Measurements from ENCODE around the gene PDCD6IP. TPM values are rescaled to one million over a fixed set of nuclear protein-coding genes. Genes with fewer than 3 reads are reported as not detected.

Gene PDCD6IP
- total and polyA plus RNA-seq, 5 donors: 31.5 to 141 (median 128) TPM

DNA sequence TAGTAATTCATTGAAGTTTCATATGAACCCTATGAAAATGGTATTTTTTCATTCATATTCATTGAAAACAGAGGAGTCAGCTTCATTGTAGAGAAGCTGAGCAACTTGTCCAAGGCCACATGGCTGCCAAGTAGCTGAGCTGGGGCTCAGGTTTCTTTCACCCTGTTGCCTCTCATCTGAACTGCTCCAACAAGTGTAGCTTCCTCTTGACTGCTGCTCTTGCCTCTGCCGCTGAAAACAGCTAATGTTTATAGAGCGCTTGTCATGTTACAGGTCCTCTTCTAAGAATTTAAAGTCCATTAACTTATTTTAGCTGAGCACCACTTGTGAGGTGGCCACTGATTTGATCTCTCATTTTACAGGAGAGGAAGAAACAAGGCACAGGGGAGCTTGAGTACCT is 81.1 kb downstream of the PDCD6IP start:
- ATAC-seq (no peak), DNase-seq (no peak)
- Histone ChIP-seq H3K27me3 (ENCODE audit: control insufficient read depth, insufficient read depth) (no peaks in the 10 kb centered on the region), H3K4me1 (ENCODE audit: control insufficient read depth, insufficient read depth, low read length) (no peaks in the 10 kb centered on the region), H3K27ac (ENCODE audit: low read length) (no peak overlapping the region), H3K9me3 (ENCODE audit: control insufficient read depth, low read length) (no peaks in the 10 kb centered on the region), H3K4me3 (ENCODE audit: low read length) (no peak overlapping the region)
- WGBS: 85% methylated on average over 2 of the region's 2 CpGs
- intact Hi-C loops (cut with DNase I): no loop called here

DNA sequence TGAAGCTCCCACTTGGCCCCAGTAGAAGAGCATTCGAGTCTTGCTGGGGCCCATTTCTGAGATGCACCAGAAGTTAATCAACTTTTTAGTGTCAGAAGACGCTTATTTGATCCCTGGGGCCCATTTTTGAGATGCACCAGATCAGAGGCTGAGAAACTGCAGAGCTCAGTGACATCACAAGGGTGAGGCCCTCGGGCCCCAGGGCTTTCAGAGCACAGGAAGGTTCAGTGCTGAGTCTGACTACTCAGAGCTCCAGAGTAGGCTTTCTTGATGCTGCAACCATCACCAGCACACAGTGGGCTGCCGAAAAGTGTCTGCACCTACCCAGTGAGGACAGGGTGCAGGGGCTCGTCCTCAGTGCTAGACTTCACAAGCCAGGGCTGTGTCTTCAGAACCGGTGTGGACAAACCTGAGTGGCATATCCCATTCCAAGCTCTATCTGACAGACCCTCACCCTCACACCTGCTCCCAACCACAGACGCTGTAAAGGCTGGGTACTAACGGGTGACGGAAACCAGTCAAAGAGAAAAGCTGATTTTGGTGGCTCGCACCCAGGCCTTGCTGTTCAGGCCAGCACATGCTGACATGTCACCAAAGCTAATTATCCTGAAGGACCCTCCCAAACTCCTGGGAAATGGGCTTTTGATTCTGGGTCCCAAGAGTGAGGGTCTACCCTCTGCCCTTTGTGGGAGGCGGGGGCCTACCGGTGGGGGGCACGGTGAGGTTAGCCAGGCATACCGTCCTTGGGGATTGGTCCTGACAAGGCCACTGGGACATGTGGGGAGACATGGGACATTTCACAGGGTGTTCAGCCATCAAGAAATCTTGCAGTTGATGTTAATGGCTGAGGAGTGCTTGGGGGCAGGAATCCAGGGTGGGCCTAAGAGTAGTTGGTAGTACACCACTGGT is 83.0 kb downstream of the PDCD6IP start:
- H3K9me3 ChIP-seq (ENCODE audit: control insufficient read depth, low read length): no peaks in the 10 kb centered on the region
- DNase-seq (no peak), ATAC-seq (no peak)
- no peak overlapping the region for H3K27ac ChIP-seq (ENCODE audit: low read length)
- 86% methylated on average over 14 of the region's 14 CpGs for WGBS
- no peaks in the 10 kb centered on the region for H3K4me1 ChIP-seq (ENCODE audit: control insufficient read depth, insufficient read depth, low read length)
- H3K27me3 ChIP-seq (ENCODE audit: control insufficient read depth, insufficient read depth): no peaks in the 10 kb centered on the region
- H3K4me3 ChIP-seq (ENCODE audit: low read length): no peak overlapping the region
- intact Hi-C loops (cut with DNase I): loop anchor here (5.0 to 10.0 kb wide), 2 partner anchors 801 to 803 kb away; no protein-coding TSS in a partner anchor

DNA sequence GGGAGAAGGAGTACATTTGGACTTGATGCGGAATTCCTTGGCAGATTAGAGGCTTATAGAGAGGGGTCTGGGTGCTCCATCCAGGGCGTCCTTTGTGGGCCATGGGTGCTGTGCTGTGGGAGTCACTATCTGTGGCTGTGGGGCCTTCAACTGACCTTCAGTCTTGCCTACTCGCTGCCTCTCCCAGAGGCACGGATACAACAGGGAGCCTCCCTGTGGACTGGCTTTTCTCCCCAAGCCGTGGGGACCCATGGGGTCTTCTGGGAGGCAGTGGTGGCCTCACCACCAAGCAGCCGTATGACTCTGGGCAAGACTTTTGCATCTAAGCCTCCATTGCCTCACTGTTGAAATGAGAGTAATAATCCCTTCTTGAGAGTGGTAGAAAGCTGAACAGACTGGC is 83.9 kb downstream of the PDCD6IP start:
- 86% methylated on average over 6 of the region's 6 CpGs for WGBS
- intact Hi-C loops (cut with DNase I): loop anchor here (5.0 to 10.0 kb wide), 2 partner anchors 800 to 803 kb away; no protein-coding TSS in a partner anchor

DNA sequence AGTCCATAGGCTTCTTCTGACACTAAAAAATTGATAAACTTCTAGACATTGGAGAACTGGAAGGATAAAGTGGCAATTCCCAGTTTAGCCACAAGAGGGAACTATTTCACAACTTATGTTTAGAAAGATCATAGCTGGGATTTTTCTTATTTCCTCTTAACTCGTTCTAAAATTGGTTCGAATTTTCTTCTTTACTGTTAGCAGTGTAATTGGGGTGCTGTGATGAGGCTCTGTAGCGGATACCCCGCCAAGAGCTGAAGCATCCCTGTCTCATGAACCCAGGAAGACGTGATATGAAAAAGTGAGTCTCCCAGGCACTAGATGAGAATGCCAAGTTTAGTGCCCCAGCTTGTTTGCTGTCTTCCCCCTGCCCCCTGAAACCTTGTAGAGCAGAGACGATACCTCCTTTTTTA is 85.1 kb downstream of the PDCD6IP start:
- H3K27ac ChIP-seq (ENCODE audit: low read length): no peak overlapping the region
- H3K4me1 ChIP-seq (ENCODE audit: control insufficient read depth, insufficient read depth, low read length): no peaks in the 10 kb centered on the region
- 4% methylated on average over 6 of the region's 6 CpGs for WGBS
- no peaks in the 10 kb centered on the region for H3K9me3 ChIP-seq (ENCODE audit: control insufficient read depth, low read length)
- intact Hi-C loops (cut with DNase I): loop anchor here (5.0 to 10.0 kb wide), 2 partner anchors 799 to 801 kb away; no protein-coding TSS in a partner anchor
- no peak for ATAC-seq
- H3K27me3 ChIP-seq (ENCODE audit: control insufficient read depth, insufficient read depth): no peaks in the 10 kb centered on the region
- no peak for DNase-seq
- peak overlapping the region; percentile 20 for H3K4me3 ChIP-seq (ENCODE audit: low read length)

More for the DNA sequence above, 83.9 kb downstream of the PDCD6IP start:
- no peak for DNase-seq
- Histone ChIP-seq H3K9me3 (ENCODE audit: control insufficient read depth, low read length) (no peaks in the 10 kb centered on the region), H3K4me3 (ENCODE audit: low read length) (no peak overlapping the region), H3K27me3 (ENCODE audit: control insufficient read depth, insufficient read depth) (no peaks in the 10 kb centered on the region), H3K27ac (ENCODE audit: low read length) (no peak overlapping the region), H3K4me1 (ENCODE audit: control insufficient read depth, insufficient read depth, low read length) (no peaks in the 10 kb centered on the region)
- ATAC-seq: no peak

DNA sequence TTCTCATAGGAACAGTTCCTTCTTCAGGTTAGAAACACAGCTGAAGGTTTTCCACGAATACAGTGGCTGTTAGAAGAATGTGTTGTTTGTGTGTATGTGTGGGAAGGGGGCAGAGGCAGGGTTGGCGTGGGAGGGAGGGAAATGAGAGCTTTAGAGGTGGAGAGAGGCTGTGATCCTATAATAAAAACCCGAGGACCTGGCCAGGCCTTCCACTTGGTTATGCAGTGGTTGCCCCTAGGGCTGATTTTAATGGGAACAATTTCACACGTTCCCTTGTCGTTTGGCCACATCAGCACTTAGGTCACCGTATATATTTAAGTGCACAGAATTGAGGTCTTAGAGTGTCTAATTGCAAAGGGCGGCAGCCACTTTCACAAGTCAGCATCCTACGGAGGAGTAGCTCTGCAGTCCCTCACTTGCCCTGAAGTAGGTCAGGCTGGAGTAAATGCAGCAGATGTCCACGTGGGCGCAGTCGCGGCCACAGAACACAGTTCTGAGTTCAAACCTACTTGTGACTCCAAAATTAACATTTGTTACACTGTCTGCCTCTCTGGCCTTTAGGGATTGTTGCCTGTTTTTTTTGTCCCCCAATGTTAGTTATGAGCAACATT is 85.6 kb downstream of the PDCD6IP start:
- peak overlapping the region; percentile 20 for H3K4me3 ChIP-seq (ENCODE audit: low read length)
- intact Hi-C loops (cut with DNase I): loop anchor here (5.0 to 10.0 kb wide), 2 partner anchors 798 to 801 kb away; no protein-coding TSS in a partner anchor
- peak in 2 of 3 donors; percentile 30 to 66 for DNase-seq
- no peak overlapping the region for H3K27ac ChIP-seq (ENCODE audit: low read length)
- no peaks in the 10 kb centered on the region for H3K9me3 ChIP-seq (ENCODE audit: control insufficient read depth, low read length)
- peak; percentile 71 to 76 for ATAC-seq
- no peaks in the 10 kb centered on the region for H3K27me3 ChIP-seq (ENCODE audit: control insufficient read depth, insufficient read depth)
- H3K4me1 ChIP-seq (ENCODE audit: control insufficient read depth, insufficient read depth, low read length): no peaks in the 10 kb centered on the region
- 25% methylated on average over 12 of the region's 12 CpGs for WGBS

DNA sequence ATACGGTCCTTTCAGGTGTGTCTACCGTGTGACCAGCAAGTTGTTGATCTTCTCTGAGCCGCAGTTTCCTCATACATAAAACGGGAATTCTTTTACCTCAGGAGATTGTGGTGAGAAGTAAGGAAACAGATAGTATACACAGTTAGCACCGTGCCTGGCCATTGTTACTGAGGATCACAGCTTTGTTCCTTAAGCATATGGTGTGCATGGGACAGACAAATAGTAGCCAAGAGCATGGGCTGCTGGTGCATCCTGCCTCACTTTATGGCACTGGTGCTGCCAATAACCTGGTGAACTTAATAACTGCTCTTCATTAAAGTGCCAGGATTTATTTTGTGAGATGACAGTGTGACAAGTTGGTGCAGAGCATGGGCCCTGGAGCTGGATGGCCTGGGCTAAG is 86.3 kb downstream of the PDCD6IP start:
- Histone ChIP-seq H3K27ac (ENCODE audit: low read length) (no peak overlapping the region), H3K4me3 (ENCODE audit: low read length) (no peak overlapping the region), H3K9me3 (ENCODE audit: control insufficient read depth, low read length) (no peaks in the 10 kb centered on the region), H3K4me1 (ENCODE audit: control insufficient read depth, insufficient read depth, low read length) (no peaks in the 10 kb centered on the region), H3K27me3 (ENCODE audit: control insufficient read depth, insufficient read depth) (no peaks in the 10 kb centered on the region)
- DNase-seq (no peak), ATAC-seq (no peak)
- WGBS: 71% methylated on average over 5 of the region's 5 CpGs
- intact Hi-C loops (cut with DNase I): loop anchor here (5.0 to 10.0 kb wide), 2 partner anchors 798 to 800 kb away; no protein-coding TSS in a partner anchor

DNA sequence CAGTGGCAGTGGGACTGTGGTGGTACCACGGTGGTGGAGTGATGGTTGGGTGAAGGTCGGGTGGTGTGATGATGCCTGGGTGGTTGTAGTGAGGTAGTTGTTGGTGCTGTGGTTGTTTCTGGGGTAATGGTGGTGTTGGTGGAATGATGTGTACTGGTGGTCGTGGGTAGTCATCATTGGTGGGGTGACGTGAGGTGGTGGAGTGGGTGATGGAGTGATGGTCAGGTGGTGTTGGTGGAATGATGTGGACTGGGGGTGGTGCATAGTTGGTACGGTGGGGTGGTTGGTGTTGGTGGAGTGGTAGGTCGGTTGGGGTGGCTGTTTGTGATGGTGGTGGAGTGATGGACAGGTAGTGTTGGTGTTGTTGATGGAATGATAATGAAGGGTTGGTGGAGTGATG is 87.1 kb downstream of the PDCD6IP start:
- intact Hi-C loops (cut with DNase I): loop anchor here in 3 of 4 donors (10.0 kb wide), 1 partner anchor 799 kb away; no protein-coding TSS in a partner anchor

DNA sequence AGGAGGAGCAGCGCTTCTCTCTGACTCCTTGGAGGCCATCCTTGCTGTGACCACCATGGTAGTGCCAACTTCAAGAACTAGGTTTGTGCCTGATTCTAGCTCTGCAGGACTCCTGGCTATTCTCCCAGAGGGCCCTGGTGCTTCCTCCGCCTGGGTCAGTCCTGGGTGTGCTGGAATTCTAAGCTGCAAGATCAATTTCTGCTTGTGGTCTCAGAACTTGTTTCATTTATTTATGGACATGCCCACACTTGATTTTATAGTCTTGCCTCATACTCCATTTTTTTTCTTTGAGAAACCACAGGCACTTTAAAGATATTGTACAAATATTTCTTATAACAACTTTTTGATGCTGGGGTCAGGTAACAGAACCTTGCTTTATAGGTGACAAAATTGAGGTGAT is 87.6 kb downstream of the PDCD6IP start:
- DNase-seq (no peak), ATAC-seq (no peak)
- intact Hi-C loops (cut with DNase I): loop anchor here in 3 of 4 donors (10.0 kb wide), 1 partner anchor 799 kb away; no protein-coding TSS in a partner anchor
- Histone ChIP-seq H3K4me3 (ENCODE audit: low read length) (no peak overlapping the region), H3K9me3 (ENCODE audit: control insufficient read depth, low read length) (no peaks in the 10 kb centered on the region), H3K4me1 (ENCODE audit: control insufficient read depth, insufficient read depth, low read length) (no peaks in the 10 kb centered on the region), H3K27me3 (ENCODE audit: control insufficient read depth, insufficient read depth) (no peaks in the 10 kb centered on the region), H3K27ac (ENCODE audit: low read length) (no peak overlapping the region)
- WGBS: 98% methylated on average over 2 of the region's 2 CpGs

More for the DNA sequence above, 87.1 kb downstream of the PDCD6IP start:
- no peaks in the 10 kb centered on the region for H3K9me3 ChIP-seq (ENCODE audit: control insufficient read depth, low read length)
- ATAC-seq: no peak
- no peak for DNase-seq
- no peak overlapping the region for H3K27ac ChIP-seq (ENCODE audit: low read length)
- no peaks in the 10 kb centered on the region for H3K4me1 ChIP-seq (ENCODE audit: control insufficient read depth, insufficient read depth, low read length)
- no peaks in the 10 kb centered on the region for H3K27me3 ChIP-seq (ENCODE audit: control insufficient read depth, insufficient read depth)
- H3K4me3 ChIP-seq (ENCODE audit: low read length): no peak overlapping the region
- 81% methylated on average over 6 of the region's 6 CpGs for WGBS

DNA sequence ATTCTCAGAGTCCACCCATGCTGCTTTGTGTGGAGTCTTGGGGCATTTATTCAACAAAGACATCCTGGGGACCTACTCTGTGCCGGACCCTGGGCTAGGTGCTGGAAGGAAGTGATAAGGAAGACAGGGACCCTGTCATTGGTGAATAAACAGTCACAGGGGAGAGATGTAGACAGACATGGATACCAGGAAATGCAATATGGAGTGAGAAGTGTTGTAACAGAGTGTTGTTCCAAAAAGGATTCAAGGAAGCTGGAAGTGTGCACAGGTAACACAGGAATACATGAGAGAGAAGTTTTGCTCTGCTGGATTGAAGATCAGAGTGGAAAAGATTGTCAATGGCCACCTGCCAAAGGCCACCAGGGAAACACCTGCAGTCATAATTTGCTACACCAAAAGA is 89.0 kb downstream of the PDCD6IP start:
- intact Hi-C loops (cut with DNase I): loop anchor here in 3 of 4 donors (10.0 kb wide), 1 partner anchor 797 kb away; no protein-coding TSS in a partner anchor
- Histone ChIP-seq H3K9me3 (ENCODE audit: control insufficient read depth, low read length) (no peaks in the 10 kb centered on the region), H3K4me1 (ENCODE audit: control insufficient read depth, insufficient read depth, low read length) (no peaks in the 10 kb centered on the region), H3K27ac (ENCODE audit: low read length) (no peak overlapping the region), H3K4me3 (ENCODE audit: low read length) (no peak overlapping the region), H3K27me3 (ENCODE audit: control insufficient read depth, insufficient read depth) (no peaks in the 10 kb centered on the region)
- ATAC-seq: no peak
- DNase-seq: no peak
- 80% methylated on average over 1 of the region's 1 CpG for WGBS

DNA sequence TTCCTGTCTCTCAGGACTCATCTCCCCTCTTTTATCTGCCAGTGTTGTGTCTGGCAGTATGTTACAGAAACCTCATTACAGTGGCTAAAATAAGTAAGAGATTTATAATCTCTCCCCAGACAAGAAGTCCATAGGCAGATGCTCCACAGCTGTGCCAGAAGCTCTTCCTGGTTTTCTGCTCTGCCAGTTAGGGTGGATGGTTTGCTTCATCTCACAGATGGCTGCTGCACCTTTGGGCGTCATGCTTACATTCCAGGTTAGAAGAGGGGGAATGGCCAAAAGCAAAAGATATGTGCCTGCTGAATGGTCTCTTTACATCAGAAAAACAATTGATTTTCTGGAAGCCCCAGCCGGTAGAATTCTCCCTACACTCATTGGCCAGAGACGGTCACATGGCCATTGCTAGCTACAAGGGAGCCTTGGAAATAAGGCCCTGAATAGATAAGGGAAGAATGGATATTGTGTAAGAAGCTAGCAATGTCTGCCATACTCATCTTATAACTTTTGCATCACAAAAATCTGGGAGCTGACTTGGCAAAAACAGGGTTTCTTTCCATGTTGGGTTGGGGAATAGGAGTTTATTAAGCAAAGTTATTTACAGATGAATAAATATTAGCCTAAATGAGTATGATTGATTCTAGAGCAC is 91.1 kb downstream of the PDCD6IP start:
- DNase-seq (no peak), ATAC-seq (no peak)
- Histone ChIP-seq H3K4me1 (ENCODE audit: control insufficient read depth, insufficient read depth, low read length) (no peaks in the 10 kb centered on the region), H3K27me3 (ENCODE audit: control insufficient read depth, insufficient read depth) (no peaks in the 10 kb centered on the region), H3K9me3 (ENCODE audit: control insufficient read depth, low read length) (no peaks in the 10 kb centered on the region), H3K27ac (ENCODE audit: low read length) (no peak overlapping the region), H3K4me3 (ENCODE audit: low read length) (no peak overlapping the region)
- WGBS: 69% methylated on average over 3 of the region's 3 CpGs
- intact Hi-C loops (cut with DNase I): loop anchor here in 3 of 4 donors (10.0 kb wide), 1 partner anchor 795 kb away; no protein-coding TSS in a partner anchor
